SK-N-SH treated with all-trans-retinoic acid at 6 μM for 48 hours (cell line): Measurements from ENCODE around the gene RBM42.
A peak's percentile ranks its signal among the peaks of the same experiment; 100 is the strongest.
"Not testable (repeated sequence)": the region's sequence is repeated elsewhere in the genome, so short reads cannot be mapped to it uniquely, and the experiment has no call there.

Source experiments
- ATAC-seq: fragments of 200-7000 bp; cut with Tn5 transposase; 3 replicates; pipeline ENCODE4 v1.9.1; 2020; ENCODE audit warnings: mild to moderate bottlenecking, moderate library complexity
- ARNTL ChIP-seq: fragments of 450-650 bp; formaldehyde crosslinking; IDR thresholded peaks from 2 replicates; pipeline ENCODE4 v1.5.0; 2020; ENCODE audit warnings: low read depth, mild to moderate bottlenecking, moderate library complexity, borderline replicate concordance
- BACH2 ChIP-seq: fragments of 250-450 bp; sonication (Bioruptor Pico); IDR thresholded peaks from 2 replicates; pipeline ENCODE4 v1.9.0; 2021; ENCODE audit warnings: mild to moderate bottlenecking, borderline replicate concordance
- CREB5 ChIP-seq: fragments of 250-450 bp; sonication (Bioruptor Pico); IDR thresholded peaks from 2 replicates; pipeline ENCODE4 v1.5.1; 2020; ENCODE audit warnings: low read depth, mild to moderate bottlenecking, moderate library complexity
- CSDC2 ChIP-seq: fragments of 250-450 bp; sonication (Bioruptor Pico); IDR thresholded peaks from 2 replicates; pipeline ENCODE4 v1.5.0; 2020; ENCODE audit warnings: mild to moderate bottlenecking, moderate library complexity
- CSRNP3 ChIP-seq: fragments of 250-450 bp; sonication (Bioruptor Pico); IDR thresholded peaks from 2 replicates; pipeline ENCODE4 v1.5.1; 2021; ENCODE audit warnings: mild to moderate bottlenecking, moderate library complexity
- GLIS3 ChIP-seq: fragments of 250-450 bp; sonication (Bioruptor Pico); IDR thresholded peaks from 2 replicates; pipeline ENCODE4 v1.5.0; 2020; ENCODE audit warnings: mild to moderate bottlenecking, moderate library complexity
- ISL1 ChIP-seq: fragments of 250-450 bp; sonication (Bioruptor Pico); IDR thresholded peaks from 2 replicates; pipeline ENCODE4 v2.1.2; 2022; ENCODE audit warnings: mild to moderate bottlenecking, moderate library complexity
- OSR1 ChIP-seq: fragments of 250-450 bp; sonication (Bioruptor Pico); IDR thresholded peaks from 2 replicates; pipeline ENCODE4 v1.8.0; 2022; ENCODE audit warnings: moderate library complexity, mild to moderate bottlenecking, inconsistent platforms
- PATZ1 ChIP-seq: fragments of 250-450 bp; sonication (Bioruptor Pico); IDR thresholded peaks from 2 replicates; pipeline ENCODE4 v1.8.0; 2020; ENCODE audit warnings: mild to moderate bottlenecking, moderate library complexity, borderline replicate concordance
- POU6F1 ChIP-seq: fragments of 250-450 bp; sonication (Bioruptor Pico); IDR thresholded peaks from 2 replicates; pipeline ENCODE4 v1.8.0; 2021; ENCODE audit warnings: low read depth, mild to moderate bottlenecking, moderate library complexity, borderline replicate concordance
- PPARA ChIP-seq: fragments of 250-450 bp; sonication (Bioruptor Pico); IDR thresholded peaks from 2 replicates; pipeline ENCODE4 v1.5.0; 2020; ENCODE audit warnings: mild to moderate bottlenecking, borderline replicate concordance
- RARB ChIP-seq: fragments of 250-450 bp; sonication (Bioruptor Pico); IDR thresholded peaks from 2 replicates; pipeline ENCODE4 v1.8.0; 2021; ENCODE audit warnings: mild to moderate bottlenecking, moderate library complexity
- SNAI2 ChIP-seq: fragments of 250-450 bp; sonication (Bioruptor Pico); IDR thresholded peaks from 2 replicates; pipeline ENCODE4 v1.5.0; 2020; ENCODE audit warnings: mild to moderate bottlenecking, moderate library complexity
- TCF4 ChIP-seq: fragments of 250-450 bp; sonication (Bioruptor Pico); IDR thresholded peaks from 2 replicates; pipeline ENCODE4 v1.8.0; 2021; ENCODE audit warnings: mild to moderate bottlenecking, moderate library complexity, borderline replicate concordance
- TOX ChIP-seq: fragments of 250-450 bp; sonication (Bioruptor Pico); IDR thresholded peaks from 2 replicates; pipeline ENCODE4 v1.8.0; 2021; ENCODE audit warnings: mild to moderate bottlenecking, moderate library complexity, borderline replicate concordance
- TSHZ2 ChIP-seq: fragments of 250-450 bp; sonication (Bioruptor Pico); IDR thresholded peaks from 2 replicates; pipeline ENCODE4 v1.5.0; 2020; ENCODE audit warnings: mild to moderate bottlenecking, moderate library complexity
- ZC3H10 ChIP-seq: fragments of 250-450 bp; sonication (Bioruptor Pico); IDR thresholded peaks from 2 replicates; pipeline ENCODE4 v1.5.1; 2021; ENCODE audit warnings: mild to moderate bottlenecking, moderate library complexity
- ZFP3 ChIP-seq: fragments of 250-450 bp; sonication (Bioruptor Pico); IDR thresholded peaks from 2 replicates; pipeline ENCODE4 v1.5.0; 2020; ENCODE audit warnings: mild to moderate bottlenecking, moderate library complexity
- ZFP30 ChIP-seq: fragments of 450-650 bp; formaldehyde crosslinking; IDR thresholded peaks from 2 replicates; pipeline ENCODE4 v1.5.0; 2022; ENCODE audit warnings: mild to moderate bottlenecking, moderate library complexity
- ZNF565 ChIP-seq: fragments of 450-650 bp; formaldehyde crosslinking; conservative IDR thresholded peaks from 2 replicates; pipeline ENCODE4 v1.5.0; 2020; ENCODE audit warnings: low read depth, mild to moderate bottlenecking, moderate library complexity
- ZNF70 ChIP-seq: fragments of 450-650 bp; formaldehyde crosslinking; IDR thresholded peaks from 2 replicates; pipeline ENCODE4 v1.5.0; 2020; ENCODE audit warnings: mild to moderate bottlenecking, moderate library complexity
- ZNF8 ChIP-seq: fragments of 450-650 bp; formaldehyde crosslinking; IDR thresholded peaks from 2 replicates; pipeline ENCODE4 v1.5.0; 2020; ENCODE audit warnings: mild to moderate bottlenecking, moderate library complexity

Gene RBM42

GRCh38 chr19:35595928-35596327, 32.9 kb upstream of the RBM42 start:
- no peak for TF ChIP-seq ZFP30 (CRISPR knock-in tag)
- no peak for TF ChIP-seq GLIS3 (CRISPR knock-in tag)
- no peak for TF ChIP-seq TCF4
- TF ChIP-seq POU6F1 (CRISPR knock-in tag), result no peak
- no peak for TF ChIP-seq ZNF70
- no peak for TF ChIP-seq ISL1 (CRISPR knock-in tag)
- no peak for TF ChIP-seq CSRNP3 (CRISPR knock-in tag)
- no peak for TF ChIP-seq ZC3H10 (CRISPR knock-in tag)
- TF ChIP-seq TOX, result no peak
- TF ChIP-seq BACH2 (CRISPR knock-in tag), result no peak
- no peak for TF ChIP-seq CREB5
- no peak for TF ChIP-seq ZNF565 (CRISPR knock-in tag)
- ATAC-seq, result no peak

GRCh38 chr19:35596366-35596999, 32.4 kb upstream of the RBM42 start:
- no peak for TF ChIP-seq GLIS3 (CRISPR knock-in tag)
- TF ChIP-seq, all 23 proteins: peak for 0
- peak; percentile 65 for ATAC-seq

- ATAC-seq, result no peak
- TF ChIP-seq TSHZ2 (no peak), CSRNP3 (CRISPR knock-in tag) (no peak), CSDC2 (CRISPR knock-in tag) (no peak), ZNF565 (CRISPR knock-in tag) (no peak), ZFP3 (CRISPR knock-in tag) (no peak), GLIS3 (CRISPR knock-in tag) (no peak), ZNF8 (no peak), RARB (CRISPR knock-in tag) (no peak), SNAI2 (CRISPR knock-in tag) (no peak), ARNTL (CRISPR knock-in tag) (no peak), PPARA (no peak), PATZ1 (no peak), CREB5 (no peak), OSR1 (no peak), TCF4 (no peak), ZNF70 (no peak), ZC3H10 (CRISPR knock-in tag) (no peak), TOX (no peak)
These were observed 26.9 kb upstream of the RBM42 start for GRCh38 chr19:35601971-35602370.

GRCh38 chr19:35604436-35604835, 24.4 kb upstream of the RBM42 start:
- not testable (repeated sequence) for ATAC-seq

- not testable (repeated sequence) for ATAC-seq
These were observed 21.7 kb upstream of the RBM42 start for GRCh38 chr19:35607170-35607569.
